HG02938 (cell line): ENCODE data around the gene TRMT6.

Source experiments
- ATAC-seq: cut with Tn5 transposase; IDR thresholded peaks from one replicate; pipeline ENCODE4 v1.9.1; 2021; ENCODE audit warnings: mild to moderate bottlenecking, moderate library complexity; ENCODE audit not compliant: unreplicated experiment

The TRMT6 gene

GRCh38 chr20:5950271-5951031 is at the start of gene TRMT6, which contains the start of gene MCM8:
TRMT6 (minus strand) TSS chr20:5950533; CDS start chr20:5950405, 128 bp downstream.
MCM8 (plus strand) TSS chr20:5950652; CDS start chr20:5952016, 1,364 bp downstream.
- peak; percentile 96 for ATAC-seq

DNA sequence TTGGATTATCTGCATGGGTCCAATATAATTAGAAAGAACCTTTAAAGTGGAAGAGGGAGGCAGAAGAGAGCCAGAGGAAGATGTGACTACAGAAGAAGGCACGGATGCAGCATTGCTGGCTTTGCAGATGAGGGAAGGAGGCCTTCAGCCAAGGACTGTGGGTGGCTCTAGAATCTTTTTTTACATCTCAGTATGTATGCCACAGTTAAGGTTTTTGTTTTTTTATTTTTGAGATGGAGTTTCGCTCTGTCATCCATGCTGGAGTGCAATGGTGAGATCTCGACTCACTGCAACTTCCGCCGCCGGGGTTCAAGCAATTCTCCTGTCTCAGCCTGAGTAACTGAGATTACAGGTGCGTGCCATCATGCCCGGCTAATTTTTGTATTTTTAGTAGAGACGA is 49.5 kb upstream of the TRMT6 start:
- no peak for ATAC-seq

DNA sequence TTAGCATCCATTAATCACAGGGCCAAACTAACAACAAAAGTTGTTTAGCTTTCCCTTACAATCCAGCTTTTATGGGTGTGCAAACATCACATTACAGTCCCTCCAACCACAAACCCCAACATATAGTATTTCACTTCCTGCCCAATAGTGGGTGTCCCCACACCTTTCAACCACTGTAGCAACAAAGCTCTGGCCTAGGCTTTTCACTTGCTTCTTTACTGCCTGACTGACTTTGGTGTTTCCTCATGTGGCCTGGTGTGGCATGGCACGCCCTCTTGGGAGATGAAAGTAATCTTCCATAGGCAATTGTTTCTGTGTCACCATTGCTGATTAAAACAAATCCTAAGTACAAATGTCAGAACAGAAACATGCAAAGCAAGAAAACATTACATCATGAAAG is 46.4 kb upstream of the TRMT6 start:
- ATAC-seq = peak; percentile 97

GRCh38 chr20:5991623-5992441 is 41.5 kb upstream of the TRMT6 start:
- no peak for ATAC-seq

- ATAC-seq = no peak
Observed at GRCh38 chr20:5990946-5991345, 40.6 kb upstream of the TRMT6 start.

GRCh38 chr20:5989539-5989938 is 39.2 kb upstream of the TRMT6 start:
- ATAC-seq = no peak

- no peak for ATAC-seq
Observed at GRCh38 chr20:5987383-5987782, 37.0 kb upstream of the TRMT6 start.

DNA sequence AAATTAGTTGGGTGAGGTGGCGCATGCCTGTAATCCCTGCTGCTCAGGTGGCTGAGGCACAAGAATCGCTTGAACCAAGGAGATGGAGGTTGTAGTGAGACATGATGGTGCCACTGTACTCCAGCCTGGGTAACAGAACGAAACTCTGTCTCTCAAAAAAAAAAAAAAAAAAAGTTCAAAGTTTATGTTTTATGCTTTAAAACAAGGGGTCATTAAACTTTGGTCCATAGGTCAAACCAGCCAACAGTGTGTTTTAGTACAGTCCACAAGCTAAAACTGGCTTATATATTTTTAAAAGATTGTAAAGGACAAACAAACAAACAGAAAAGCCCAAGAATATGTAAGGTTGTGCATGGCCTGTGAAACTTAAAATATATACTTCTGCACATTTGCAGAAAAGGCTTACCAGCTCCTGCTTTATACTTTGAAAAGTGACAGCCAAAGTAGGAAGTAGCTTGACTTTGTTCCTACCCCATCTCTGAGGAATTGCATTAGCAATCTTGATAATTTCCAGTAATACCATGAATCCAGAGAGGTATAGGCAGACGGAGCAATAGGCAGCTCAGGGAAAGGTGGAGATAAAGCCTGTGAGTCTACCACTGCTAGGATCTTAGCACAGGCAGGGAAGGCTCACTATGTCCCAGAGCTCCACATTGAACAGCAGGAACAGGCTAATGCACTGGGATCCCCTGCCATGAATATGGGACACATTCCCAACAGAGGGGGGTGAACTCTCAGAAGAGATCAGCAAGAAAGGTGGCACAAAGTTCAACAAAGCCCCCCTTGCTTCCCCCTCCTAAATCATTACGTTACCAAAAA is 30.6 kb upstream of the TRMT6 start:
- no peak for ATAC-seq

GRCh38 chr20:5979801-5980200 is 29.5 kb upstream of the TRMT6 start:
- no peak for ATAC-seq

DNA sequence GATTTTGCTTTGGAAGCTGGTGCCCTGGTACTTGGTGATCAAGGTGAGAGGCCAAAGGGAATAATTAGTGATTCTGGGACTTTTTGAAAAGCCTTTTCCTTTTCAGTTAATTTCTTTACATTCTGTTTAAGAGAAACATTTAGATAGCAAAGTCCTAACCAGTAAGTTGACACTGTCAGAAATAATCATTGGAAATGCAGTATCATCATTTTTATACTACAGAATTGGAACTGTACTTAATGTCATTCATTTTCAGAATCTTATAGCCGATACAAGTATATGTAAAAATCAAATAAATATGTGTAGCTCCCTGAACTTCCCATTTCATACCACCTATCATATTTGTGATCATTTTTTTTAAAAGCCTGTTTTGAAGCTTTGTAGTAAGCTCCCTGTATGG is 27.6 kb upstream of the TRMT6 start:
- ATAC-seq = no peak

- no peak for ATAC-seq
Observed at GRCh38 chr20:5977223-5977622, 26.9 kb upstream of the TRMT6 start.

- ATAC-seq = no peak
Observed at GRCh38 chr20:5975778-5976177, 25.4 kb upstream of the TRMT6 start.

DNA sequence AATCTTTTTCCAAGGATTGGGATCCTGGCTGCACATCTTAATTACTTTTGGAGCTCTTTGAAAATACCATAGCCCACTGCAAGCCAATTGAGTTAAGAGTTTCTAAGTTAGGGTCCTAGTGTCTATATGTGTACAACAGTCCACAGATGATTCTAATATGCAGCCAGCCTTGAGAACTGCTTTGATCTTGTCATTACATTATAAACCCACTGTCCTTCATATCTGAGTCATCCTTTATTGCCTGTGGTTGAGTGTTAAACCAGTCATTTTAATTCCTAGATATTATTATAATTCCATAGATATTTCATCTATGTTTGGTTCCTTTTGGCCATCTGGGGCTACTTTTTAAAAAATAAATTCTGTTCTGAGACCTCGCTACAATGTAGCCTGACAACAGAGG is 24.2 kb upstream of the TRMT6 start:
- no peak for ATAC-seq

DNA sequence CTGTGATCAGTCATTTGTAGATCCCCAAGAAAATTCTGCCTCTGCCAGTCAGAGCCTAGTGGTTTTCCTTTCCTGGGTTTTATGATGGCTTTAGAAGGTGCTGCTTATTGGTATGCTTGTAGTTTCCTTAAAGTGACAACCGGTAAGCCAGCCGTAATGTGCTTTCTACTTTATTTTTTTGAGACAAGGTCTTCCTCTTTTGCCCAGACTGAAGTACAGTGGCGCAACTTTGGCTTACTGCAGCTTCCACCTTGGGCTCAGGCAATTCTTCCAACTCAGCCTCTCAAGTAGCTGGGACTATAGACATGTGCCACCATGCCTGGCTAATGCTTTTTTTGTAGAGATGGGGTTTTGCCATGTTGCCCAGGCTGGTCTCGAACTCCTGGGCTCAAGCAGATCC is 23.6 kb upstream of the TRMT6 start:
- no peak for ATAC-seq

- ATAC-seq = no peak
Observed at GRCh38 chr20:5973172-5973571, 22.8 kb upstream of the TRMT6 start.

DNA sequence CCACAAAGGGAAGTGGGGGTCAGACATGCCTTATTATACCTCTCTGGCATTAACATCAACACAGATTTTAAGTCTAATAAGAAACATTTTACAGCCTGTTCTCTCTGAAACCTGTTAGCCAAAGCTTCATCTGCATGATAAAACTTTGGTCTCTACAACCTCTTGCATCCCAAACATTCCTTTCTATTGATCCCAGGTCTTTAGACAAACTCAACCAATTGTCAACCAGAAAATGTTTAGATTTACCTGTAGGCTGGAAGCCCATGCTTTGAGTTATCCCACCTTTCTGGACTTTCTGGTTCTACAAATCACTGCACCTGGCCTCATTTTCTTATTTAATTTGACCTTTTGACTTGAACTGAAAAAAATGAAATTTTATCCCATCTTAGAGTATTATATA is 20.9 kb upstream of the TRMT6 start:
- ATAC-seq = no peak

- ATAC-seq = no peak
Observed at GRCh38 chr20:5970381-5970780, 20.0 kb upstream of the TRMT6 start.

DNA sequence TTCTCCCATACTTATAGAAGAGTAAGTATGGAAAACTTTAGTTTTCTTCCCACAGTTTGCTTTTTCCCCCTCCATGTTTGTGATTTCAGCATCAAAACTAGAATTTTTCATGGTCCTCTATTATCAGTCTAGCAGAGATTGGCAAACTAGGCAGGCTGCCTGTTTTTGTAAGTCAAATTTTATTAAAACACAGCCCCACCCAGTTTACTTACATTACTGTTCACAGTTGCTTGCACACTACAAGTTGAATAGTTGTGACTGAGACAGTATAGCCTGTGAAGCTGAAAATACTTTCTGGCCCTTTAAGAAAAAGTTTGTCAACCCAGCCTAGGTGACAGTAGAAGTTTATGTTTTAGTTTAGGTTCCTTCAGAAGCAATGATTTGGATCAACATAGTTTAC is 19.6 kb upstream of the TRMT6 start:
- ATAC-seq = no peak

DNA sequence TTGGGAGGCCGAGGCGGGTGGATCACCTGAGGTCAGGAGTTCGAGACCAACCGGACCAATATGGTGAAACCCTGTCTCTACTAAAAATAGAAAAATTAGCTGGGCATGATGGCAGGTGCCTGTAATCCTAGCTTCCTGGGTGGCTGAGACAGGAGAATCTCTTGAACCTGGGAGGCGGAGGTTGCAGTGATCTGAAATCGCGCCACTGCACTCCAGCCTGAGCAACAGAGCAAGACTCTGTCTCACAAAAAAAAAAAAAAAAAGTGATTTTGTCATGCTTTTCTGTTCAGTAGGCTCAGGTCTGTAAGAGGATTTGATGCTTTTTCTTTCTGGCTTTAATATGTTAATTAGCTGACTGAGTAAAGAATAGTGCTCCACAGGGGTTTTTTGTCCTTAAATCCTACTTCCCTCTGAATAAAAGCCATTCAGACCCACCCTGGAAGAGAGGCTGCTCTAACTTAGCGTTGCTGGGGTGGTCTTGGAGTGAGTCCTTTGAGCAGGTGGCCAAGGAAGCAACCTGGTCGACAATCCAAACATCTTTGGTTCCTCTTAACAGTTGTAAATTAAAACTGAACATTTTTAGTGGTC is 19.1 kb upstream of the TRMT6 start:
- ATAC-seq = no peak

GRCh38 chr20:5968462-5968861 is 18.1 kb upstream of the TRMT6 start:
- ATAC-seq = no peak

GRCh38 chr20:5967469-5967868 is 17.1 kb upstream of the TRMT6 start:
- no peak for ATAC-seq
